ENCODE results near the gene SMC1A. TPM values are rescaled to one million over a fixed set of nuclear protein-coding genes. Genes with fewer than 3 reads are reported as not detected.

SMC1A gene
- total RNA-seq, 6 experiments from 2014 or later, result 21.2 to 41.1 (median 32.3) TPM

GRCh38 chrX:53332204-53332603, 90.2 kb downstream of the SMC1A start:
- ATAC-seq, result no peak
- Histone ChIP-seq H3K27ac (no peak overlapping the region), H3K4me1 (no peaks in the 10 kb centered on the region), H3K36me3 (no peaks in the 10 kb centered on the region), H3K4me3 (no peak overlapping the region), H3K27me3 (peaks cover 0 to 15% of the 10 kb centered on the region in 2 donors), H3K9me3 (no peaks in the 10 kb centered on the region)
- intact Hi-C loops (cut with DNase I), result no loop called here
- TF ChIP-seq POLR2A (IDR thresholded peaks at IDR 0.05), result no peak
- no peak for TF ChIP-seq CTCF (IDR thresholded peaks at IDR 0.05)
- DNase-seq, result no peak
- 50% methylated on average over 4 of the region's 5 CpGs for WGBS (ENCODE audit: insufficient coverage, low coverage, low lambda C conversion rate, missing lambda C conversion rate)

- H3K4me3 ChIP-seq, result no peak overlapping the region
- H3K27me3 ChIP-seq, result peaks cover 0 to 15% of the 10 kb centered on the region in 2 donors
- 62% methylated on average over 6 of the region's 10 CpGs for WGBS (ENCODE audit: insufficient coverage, low coverage, low lambda C conversion rate, missing lambda C conversion rate)
- no peaks in the 10 kb centered on the region for H3K36me3 ChIP-seq
- intact Hi-C loops (cut with DNase I), result no loop called here
- DNase-seq (no peak), ATAC-seq (no peak)
- TF ChIP-seq POLR2A (IDR thresholded peaks at IDR 0.05) (no peak), CTCF (IDR thresholded peaks at IDR 0.05) (no peak)
- H3K9me3 ChIP-seq, result no peaks in the 10 kb centered on the region
- H3K27ac ChIP-seq, result no peak overlapping the region
- no peaks in the 10 kb centered on the region for H3K4me1 ChIP-seq
Measured at GRCh38 chrX:53330331-53330730, 92.1 kb downstream of the SMC1A start.

- no peaks in the 10 kb centered on the region for H3K9me3 ChIP-seq
- ATAC-seq (no peak), DNase-seq (no peak)
- TF ChIP-seq POLR2A (IDR thresholded peaks at IDR 0.05), result no peak
- TF ChIP-seq CTCF (IDR thresholded peaks at IDR 0.05), result no peak
- H3K36me3 ChIP-seq, result no peaks in the 10 kb centered on the region
- peaks cover 0 to 6% of the 10 kb centered on the region in 2 donors for H3K27me3 ChIP-seq
- no peak overlapping the region for H3K27ac ChIP-seq
- intact Hi-C loops (cut with DNase I), result no loop called here
- H3K4me3 ChIP-seq, result no peak overlapping the region
- WGBS (ENCODE audit: insufficient coverage, low coverage, low lambda C conversion rate, missing lambda C conversion rate), result 89% methylated on average over 1 of the region's 1 CpG
- peaks cover 0 to 4% (median 0%) of the 10 kb centered on the region in 4 donors for H3K4me1 ChIP-seq
Measured at GRCh38 chrX:53324803-53325202, 97.7 kb downstream of the SMC1A start.

Small RNAs within 50 kb of the gene (microRNA-seq; reads per million reads assigned to microRNA genes)
- 0 to 0.29 reads per million in 2 donors for gene MIR6857

Small RNAs within 50 kb of the gene (small RNA-seq; reads per million reads assigned to genes)
- gene AC245102.2, result 0 reads per million in 2 experiments
- 0 reads per million in 2 experiments for gene MIR6857
- 0 reads per million in 2 experiments for gene RF00019
- gene VTRNA3-1P, result 0 to 0.10 reads per million in 2 experiments

Other genes with a start within 250 kb of the SMC1A start
- gene KDM5C, start 197.4 kb downstream of the SMC1A start, total RNA-seq, result 10 to 100 TPM; 27.9 to 61.6 (median 50.6) TPM
- 1 to 10 TPM; 1.9 to 2.8 (median 2.2) TPM for gene IQSEC2, start 141.1 kb downstream of the SMC1A start, total RNA-seq
- under 1 TPM in 4 of 6 experiments, not detected in 2; 0.22 to 0.88 (median 0.32) TPM for gene RIBC1, start 219 bp upstream of the SMC1A start, total RNA-seq
- 100 to 1,000 TPM; 123 to 213 (median 137) TPM for gene HSD17B10, start 11.7 kb upstream of the SMC1A start, total RNA-seq

Data from right lobe of liver (tissue), 6 donors.